GM19043 (cell line): ENCODE data around the gene GH1.
"Not testable (repeated sequence)": the region's sequence is repeated elsewhere in the genome, so short reads cannot be mapped to it uniquely, and the experiment has no call there.

Experiments
- ATAC-seq: cut with Tn5 transposase; IDR thresholded peaks from one replicate; pipeline ENCODE4 v1.9.1; 2021; ENCODE audit warnings: low read depth; ENCODE audit not compliant: unreplicated experiment

Gene GH1

DNA sequence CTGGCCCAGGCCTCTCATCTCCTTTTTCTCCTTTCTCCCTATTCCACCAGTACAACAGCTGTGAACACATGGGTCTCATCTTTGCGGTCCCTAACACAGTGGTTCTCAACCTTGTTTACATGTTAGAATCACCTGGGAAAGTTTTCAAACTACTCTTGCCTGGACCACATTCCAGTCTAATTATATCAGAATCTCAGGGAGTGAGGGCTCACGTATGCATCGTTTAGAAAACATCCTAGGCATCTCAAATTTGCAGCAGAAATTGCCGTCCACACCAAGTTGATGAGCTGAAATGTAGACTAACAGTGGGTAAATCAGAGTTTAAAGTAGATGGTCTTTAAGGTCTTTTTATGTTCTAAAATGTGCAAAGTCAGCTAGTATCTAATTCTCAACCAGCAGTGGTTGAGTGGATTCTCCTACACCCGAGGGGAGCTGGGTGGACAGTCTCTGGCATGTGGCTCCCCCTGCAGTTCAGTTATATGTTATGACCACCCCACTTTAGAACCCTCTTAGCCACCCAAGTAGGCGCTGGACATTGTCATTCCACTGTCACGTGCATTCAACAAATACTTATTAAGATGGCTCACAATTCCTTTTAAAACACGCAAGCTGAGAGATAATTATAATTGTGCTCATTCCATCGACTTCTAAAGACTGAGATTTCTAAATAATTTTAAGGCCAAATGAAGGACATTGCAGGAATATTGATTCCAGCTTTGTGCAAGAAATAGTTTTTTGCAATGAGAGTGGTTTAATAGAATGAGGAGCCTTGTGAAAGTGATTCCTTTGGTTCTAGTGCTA lies 48.9 kb downstream of the GH1 start:
- ATAC-seq: not testable (repeated sequence)
